ENCODE data around the gene TCIRG1. TPM values are rescaled to one million over a fixed set of nuclear protein-coding genes. Genes with fewer than 3 reads are reported as not detected.
A peak's percentile ranks its signal among the peaks of the same experiment; 100 is the strongest.

Gene TCIRG1
- total RNA-seq, 2 donors from 2014 or later = 141 to 146 TPM

DNA sequence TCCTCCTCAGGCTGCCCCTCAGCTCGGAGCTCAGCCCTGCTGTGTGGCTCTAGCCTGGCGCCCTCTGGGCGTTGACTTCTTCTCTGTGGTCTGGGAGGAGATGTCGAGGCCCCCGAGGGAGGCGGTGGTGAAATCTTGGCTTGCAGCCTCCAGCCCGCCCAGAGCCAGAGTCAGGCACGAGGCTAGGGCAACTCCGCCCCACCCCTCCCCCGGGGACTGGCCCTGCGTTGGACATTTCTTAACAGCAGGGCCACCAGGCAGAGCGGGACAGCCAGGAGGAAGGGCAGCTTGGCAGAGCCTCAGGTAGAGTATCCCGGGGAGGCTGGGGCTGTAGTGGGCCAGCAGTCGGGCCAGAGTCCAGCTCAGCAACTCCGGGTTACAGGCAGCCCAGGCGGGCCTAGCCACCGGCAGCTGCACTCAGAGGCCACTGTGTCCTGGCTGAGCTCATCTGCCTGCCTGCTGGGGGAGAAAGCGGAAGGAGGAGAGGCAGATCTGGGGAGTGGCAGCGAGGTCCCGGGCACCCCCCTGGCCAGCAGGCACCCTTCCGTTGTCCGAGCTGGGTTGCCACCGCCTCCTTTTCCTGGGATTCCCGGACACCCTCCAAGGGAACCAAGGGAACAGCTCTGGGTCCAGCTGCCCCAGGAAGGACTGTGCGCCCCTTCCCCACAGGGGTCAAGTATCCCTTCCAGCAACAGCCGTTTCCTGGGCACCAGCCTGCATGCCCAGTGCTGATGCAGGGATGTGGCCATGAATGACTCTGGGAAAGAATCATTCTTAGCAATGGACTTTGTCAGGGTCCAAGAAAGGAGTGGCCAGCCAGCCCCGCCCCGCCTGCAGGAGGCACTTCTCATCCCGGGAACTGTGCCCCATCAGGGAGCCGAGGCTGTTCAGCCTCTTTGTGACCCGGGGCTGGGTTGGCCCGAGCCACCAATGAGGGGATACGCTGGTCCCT is 28.5 kb upstream of the TCIRG1 start, which contains the start of gene ALDH3B1:
ALDH3B1 (plus strand) TSS at position 238 of the 952 bp plus-strand sequence. CDS start 4,971 bp downstream, outside the sequence.
- Mint-ChIP-seq H3K27ac (no peak within 1 kb of the TSS), H3K27me3 (ENCODE audit: low read depth) (no peaks in the 10 kb centered on the region), H3K4me1 (ENCODE audit: low read depth) (no peaks in the 10 kb centered on the region), H3K4me3 (no peak within 1 kb of the TSS), H3K9me3 (no peaks in the 10 kb centered on the region), H3K36me3 (ENCODE audit: insufficient read depth in 2 of 2) (no peaks in the 10 kb centered on the region)
- ATAC-seq (replicated peaks in 1 of 2) = no peak
- no peak for DNase-seq

DNA sequence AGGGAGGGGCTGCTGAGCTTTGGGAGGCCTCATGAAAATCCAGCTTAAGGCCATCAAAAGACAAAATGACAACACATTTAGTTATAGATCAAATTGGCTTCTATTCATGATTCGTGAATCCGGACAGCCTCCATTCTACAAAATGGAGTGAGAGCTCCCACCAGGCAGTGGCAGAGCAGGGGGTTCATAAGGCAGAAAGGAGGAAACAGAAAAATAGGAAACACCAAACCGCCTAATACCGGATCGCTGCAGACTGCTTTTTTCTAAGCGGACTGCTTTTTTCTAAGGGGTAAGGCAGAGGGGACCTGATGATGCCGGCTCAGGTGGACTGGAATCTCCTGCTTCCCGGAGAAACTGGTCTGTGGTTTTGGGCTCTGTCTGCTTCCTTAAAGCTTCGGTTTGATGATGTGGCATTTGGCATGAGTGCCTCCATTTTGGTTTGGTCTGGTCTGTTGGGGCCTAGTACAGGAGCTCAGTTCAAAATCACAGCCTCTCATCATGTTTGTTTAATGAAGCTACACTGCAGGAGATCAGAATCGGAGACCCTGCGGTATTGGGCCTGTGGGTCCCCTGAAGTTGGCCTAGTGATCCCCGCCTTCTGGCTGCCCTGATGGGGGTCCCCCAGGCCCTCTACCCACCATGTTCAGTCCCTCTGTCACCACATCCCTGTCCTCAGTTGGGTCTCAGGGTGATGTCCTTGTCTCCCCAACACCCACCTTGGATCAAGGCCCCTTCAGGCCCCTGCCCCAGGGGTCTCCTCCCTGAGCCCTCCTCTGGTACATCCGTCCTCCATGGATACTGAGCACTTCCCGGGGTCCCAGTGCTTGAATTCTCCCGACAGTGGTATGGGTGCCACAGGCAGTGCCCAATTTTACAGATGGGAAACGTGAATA is 27.5 kb upstream of the TCIRG1 start:
- Mint-ChIP-seq H3K36me3 (ENCODE audit: insufficient read depth in 2 of 2) (no peaks in the 10 kb centered on the region), H3K27me3 (ENCODE audit: low read depth) (no peaks in the 10 kb centered on the region), H3K4me3 (no peak overlapping the region), H3K9me3 (no peaks in the 10 kb centered on the region), H3K4me1 (ENCODE audit: low read depth) (no peaks in the 10 kb centered on the region), H3K27ac (no peak overlapping the region)
- DNase-seq (no peak), ATAC-seq (replicated peaks in 1 of 2) (no peak)

- no peaks in the 10 kb centered on the region for H3K27me3 Mint-ChIP-seq (ENCODE audit: low read depth)
- H3K4me1 Mint-ChIP-seq (ENCODE audit: low read depth) = no peaks in the 10 kb centered on the region
- no peaks in the 10 kb centered on the region for H3K9me3 Mint-ChIP-seq
- DNase-seq = no peak
- H3K4me3 Mint-ChIP-seq = no peak overlapping the region
- ATAC-seq (replicated peaks in 1 of 2) = no peak
- no peak overlapping the region for H3K27ac Mint-ChIP-seq
- H3K36me3 Mint-ChIP-seq (ENCODE audit: insufficient read depth in 2 of 2) = no peaks in the 10 kb centered on the region
Measured at GRCh38 chr11:68012044-68012842, 26.6 kb upstream of the TCIRG1 start.

- no peak overlapping the region for H3K27ac Mint-ChIP-seq
- DNase-seq (no peak), ATAC-seq (replicated peaks in 1 of 2) (no peak)
- no peaks in the 10 kb centered on the region for H3K27me3 Mint-ChIP-seq (ENCODE audit: low read depth)
- H3K36me3 Mint-ChIP-seq (ENCODE audit: insufficient read depth in 2 of 2) = no peaks in the 10 kb centered on the region
- H3K4me1 Mint-ChIP-seq (ENCODE audit: low read depth) = no peaks in the 10 kb centered on the region
- no peaks in the 10 kb centered on the region for H3K9me3 Mint-ChIP-seq
- H3K4me3 Mint-ChIP-seq = no peak overlapping the region
Measured at GRCh38 chr11:68012843-68013610, 25.8 kb upstream of the TCIRG1 start.

DNA sequence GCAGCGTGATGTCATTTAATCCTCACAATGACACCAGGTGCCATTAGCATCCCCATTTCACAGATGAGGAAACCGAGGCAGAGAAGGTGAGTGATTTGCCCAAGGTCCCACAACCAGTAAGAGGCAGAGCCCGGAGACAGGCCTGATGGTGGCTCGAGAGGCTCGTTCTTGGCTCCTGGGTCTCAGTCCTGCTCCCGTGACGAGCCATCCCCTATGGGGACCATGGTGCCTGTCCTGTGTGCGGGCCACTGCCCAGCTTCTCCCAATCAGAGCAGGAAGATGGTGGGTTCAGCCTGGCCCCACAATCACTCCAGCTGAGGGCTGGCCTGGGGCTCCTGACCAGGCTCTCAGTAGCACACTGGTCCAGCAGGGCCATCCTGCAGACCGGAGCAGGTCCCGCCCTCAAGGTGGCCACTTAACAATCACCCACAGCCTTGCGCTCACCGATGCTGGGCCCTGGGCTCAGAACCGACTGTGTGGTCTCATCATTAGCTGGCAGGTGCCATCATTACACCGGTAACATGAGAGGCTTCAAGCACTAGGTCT is 25.1 kb upstream of the TCIRG1 start:
- Mint-ChIP-seq H3K36me3 (ENCODE audit: insufficient read depth in 2 of 2) (no peaks in the 10 kb centered on the region), H3K4me1 (ENCODE audit: low read depth) (no peaks in the 10 kb centered on the region), H3K27me3 (ENCODE audit: low read depth) (no peaks in the 10 kb centered on the region), H3K9me3 (no peaks in the 10 kb centered on the region), H3K4me3 (no peak overlapping the region), H3K27ac (no peak overlapping the region)
- no peak for DNase-seq
- no peak for ATAC-seq (replicated peaks in 1 of 2)

GRCh38 chr11:68014157-68014946 is 24.5 kb upstream of the TCIRG1 start:
- DNase-seq = no peak
- Mint-ChIP-seq H3K27me3 (ENCODE audit: low read depth) (no peaks in the 10 kb centered on the region), H3K9me3 (no peaks in the 10 kb centered on the region), H3K27ac (no peak overlapping the region), H3K36me3 (ENCODE audit: insufficient read depth in 2 of 2) (no peaks in the 10 kb centered on the region), H3K4me3 (no peak overlapping the region), H3K4me1 (ENCODE audit: low read depth) (no peaks in the 10 kb centered on the region)
- peak; percentile 70 to 72 for ATAC-seq (replicated peaks in 1 of 2)

- no peak for DNase-seq
- H3K4me1 Mint-ChIP-seq (ENCODE audit: low read depth) = no peaks in the 10 kb centered on the region
- H3K27ac Mint-ChIP-seq = no peak overlapping the region
- ATAC-seq (replicated peaks in 1 of 2) = peak in 1 of 2 donors; percentile 7
- no peak overlapping the region for H3K4me3 Mint-ChIP-seq
- no peaks in the 10 kb centered on the region for H3K9me3 Mint-ChIP-seq
- H3K27me3 Mint-ChIP-seq (ENCODE audit: low read depth) = no peaks in the 10 kb centered on the region
- H3K36me3 Mint-ChIP-seq (ENCODE audit: insufficient read depth in 2 of 2) = no peaks in the 10 kb centered on the region
Measured at GRCh38 chr11:68014947-68015447, 23.8 kb upstream of the TCIRG1 start.

DNA sequence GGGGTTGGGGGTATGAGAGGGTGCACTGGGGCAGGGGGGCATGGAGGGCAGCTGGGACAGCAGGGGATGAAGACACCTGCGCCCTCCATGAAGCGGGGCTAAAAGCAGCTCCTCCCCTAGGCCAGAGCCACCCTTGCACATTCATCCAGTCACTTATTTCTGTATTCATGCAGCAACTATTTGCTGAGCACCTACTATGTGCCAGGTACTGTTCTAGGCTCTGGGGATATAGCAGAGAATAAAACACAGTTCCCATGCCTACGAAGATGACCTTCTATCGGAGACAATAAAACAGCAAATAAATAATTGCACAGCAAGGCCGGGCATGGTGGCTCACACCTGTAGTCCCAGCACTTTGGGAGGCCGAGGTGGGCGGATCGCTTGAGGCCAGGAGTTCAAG is 23.4 kb upstream of the TCIRG1 start:
- DNase-seq (no peak), ATAC-seq (replicated peaks in 1 of 2) (no peak)
- H3K4me3 Mint-ChIP-seq = no peak overlapping the region
- no peaks in the 10 kb centered on the region for H3K36me3 Mint-ChIP-seq (ENCODE audit: insufficient read depth in 2 of 2)
- no peaks in the 10 kb centered on the region for H3K27me3 Mint-ChIP-seq (ENCODE audit: low read depth)
- no peaks in the 10 kb centered on the region for H3K4me1 Mint-ChIP-seq (ENCODE audit: low read depth)
- no peak overlapping the region for H3K27ac Mint-ChIP-seq
- no peaks in the 10 kb centered on the region for H3K9me3 Mint-ChIP-seq

- Mint-ChIP-seq H3K9me3 (no peaks in the 10 kb centered on the region), H3K4me1 (ENCODE audit: low read depth) (no peaks in the 10 kb centered on the region), H3K27ac (no peak overlapping the region), H3K27me3 (ENCODE audit: low read depth) (no peaks in the 10 kb centered on the region), H3K36me3 (ENCODE audit: insufficient read depth in 2 of 2) (no peaks in the 10 kb centered on the region), H3K4me3 (no peak overlapping the region)
- ATAC-seq (replicated peaks in 1 of 2) = no peak
- DNase-seq = no peak
Measured at GRCh38 chr11:68016161-68016903, 22.5 kb upstream of the TCIRG1 start.

- H3K4me3 Mint-ChIP-seq = no peak overlapping the region
- H3K27me3 Mint-ChIP-seq (ENCODE audit: low read depth) = no peaks in the 10 kb centered on the region
- DNase-seq (no peak), ATAC-seq (replicated peaks in 1 of 2) (no peak)
- no peaks in the 10 kb centered on the region for H3K36me3 Mint-ChIP-seq (ENCODE audit: insufficient read depth in 2 of 2)
- H3K9me3 Mint-ChIP-seq = no peaks in the 10 kb centered on the region
- no peaks in the 10 kb centered on the region for H3K4me1 Mint-ChIP-seq (ENCODE audit: low read depth)
- H3K27ac Mint-ChIP-seq = no peak overlapping the region
Measured at GRCh38 chr11:68016904-68017817, 21.7 kb upstream of the TCIRG1 start.
